T-helper 2 cell treated with Interferon-gamma antibody and Interleukin-4, amounts not matched to agents 5 μg/mL and 100 μg/mL, for 36 hours (primary cell): Measurements from ENCODE around the gene DONSON.
A peak's percentile ranks its signal among the peaks of the same experiment; 100 is the strongest.

Experiments used
- DNase-seq: peaks from one replicate; pipeline ENCODE4 v3.0.0; 2021; ENCODE audit warnings: low spot score
- H3K27ac Mint-ChIP-seq: one replicate; pipeline ENCODE4 v1.8.0; 2021; ENCODE audit warnings: mild to moderate bottlenecking, mixed read lengths
- H3K27me3 Mint-ChIP-seq: one replicate; pipeline ENCODE4 v1.8.0; 2021; ENCODE audit warnings: low read depth, mixed read lengths
- H3K36me3 Mint-ChIP-seq: one replicate; pipeline ENCODE4 v1.8.0; 2021; ENCODE audit warnings: low read depth, mixed read lengths
- H3K4me1 Mint-ChIP-seq: one replicate; pipeline ENCODE4 v1.8.0; 2021; ENCODE audit warnings: low read depth, mixed read lengths
- H3K4me3 Mint-ChIP-seq: one replicate; pipeline ENCODE4 v1.8.0; 2022; ENCODE audit warnings: mild to moderate bottlenecking, moderate library complexity, mixed read lengths
- H3K9me3 Mint-ChIP-seq: one replicate; pipeline ENCODE4 v1.8.0; 2021; ENCODE audit warnings: mixed read lengths

DONSON gene

GRCh38 chr21:33554236-33554981 lies 34.1 kb downstream of the DONSON start:
- H3K27me3 Mint-ChIP-seq: no peaks in the 10 kb centered on the region
- no peak for DNase-seq
- H3K9me3 Mint-ChIP-seq: no peaks in the 10 kb centered on the region
- H3K4me3 Mint-ChIP-seq: peak overlapping the region; percentile 45
- peaks cover 90% of the 10 kb centered on the region for H3K36me3 Mint-ChIP-seq
- H3K4me1 Mint-ChIP-seq: peaks cover 24% of the 10 kb centered on the region
- H3K27ac Mint-ChIP-seq: no peak overlapping the region

- Mint-ChIP-seq H3K36me3 (peaks cover 88% of the 10 kb centered on the region), H3K27me3 (no peaks in the 10 kb centered on the region), H3K4me1 (peaks cover 21% of the 10 kb centered on the region), H3K9me3 (no peaks in the 10 kb centered on the region), H3K27ac (no peak overlapping the region), H3K4me3 (no peak overlapping the region)
- no peak for DNase-seq
Measured at GRCh38 chr21:33552999-33553598, 35.4 kb downstream of the DONSON start.

- DNase-seq: no peak
- Mint-ChIP-seq H3K36me3 (peaks cover 84% of the 10 kb centered on the region), H3K4me3 (no peak overlapping the region), H3K27ac (no peak overlapping the region), H3K4me1 (peaks cover 21% of the 10 kb centered on the region), H3K9me3 (no peaks in the 10 kb centered on the region), H3K27me3 (no peaks in the 10 kb centered on the region)
Measured at GRCh38 chr21:33552093-33552998, 36.1 kb downstream of the DONSON start.

- Mint-ChIP-seq H3K27me3 (no peaks in the 10 kb centered on the region), H3K4me1 (peaks cover 20% of the 10 kb centered on the region), H3K9me3 (no peaks in the 10 kb centered on the region), H3K4me3 (no peak overlapping the region), H3K27ac (no peak overlapping the region), H3K36me3 (peaks cover 82% of the 10 kb centered on the region)
- DNase-seq: no peak
Measured at GRCh38 chr21:33551664-33552063, 36.8 kb downstream of the DONSON start.

GRCh38 chr21:33550772-33551660 lies 37.5 kb downstream of the DONSON start:
- Mint-ChIP-seq H3K9me3 (no peaks in the 10 kb centered on the region), H3K4me1 (peaks cover 19% of the 10 kb centered on the region), H3K27ac (no peak overlapping the region), H3K27me3 (no peaks in the 10 kb centered on the region), H3K4me3 (no peak overlapping the region), H3K36me3 (peaks cover 77% of the 10 kb centered on the region)
- no peak for DNase-seq

- H3K27ac Mint-ChIP-seq: no peak overlapping the region
- peaks cover 19% of the 10 kb centered on the region for H3K4me1 Mint-ChIP-seq
- H3K36me3 Mint-ChIP-seq: peaks cover 73% of the 10 kb centered on the region
- H3K4me3 Mint-ChIP-seq: no peak overlapping the region
- H3K27me3 Mint-ChIP-seq: no peaks in the 10 kb centered on the region
- no peak for DNase-seq
- H3K9me3 Mint-ChIP-seq: no peaks in the 10 kb centered on the region
Measured at GRCh38 chr21:33549848-33550771, 38.4 kb downstream of the DONSON start.

- Mint-ChIP-seq H3K4me3 (no peak overlapping the region), H3K36me3 (peaks cover 61% of the 10 kb centered on the region), H3K4me1 (peaks cover 18% of the 10 kb centered on the region), H3K9me3 (no peaks in the 10 kb centered on the region), H3K27me3 (no peaks in the 10 kb centered on the region), H3K27ac (peak overlapping the region; percentile 41)
- DNase-seq: no peak
Measured at GRCh38 chr21:33546086-33546485, 42.4 kb downstream of the DONSON start.

- Mint-ChIP-seq H3K27me3 (no peaks in the 10 kb centered on the region), H3K4me3 (peak overlapping the region; percentile 98), H3K36me3 (peaks cover 56% of the 10 kb centered on the region), H3K4me1 (peaks cover 27% of the 10 kb centered on the region), H3K27ac (peak overlapping the region; percentile 100), H3K9me3 (no peaks in the 10 kb centered on the region)
- no peak for DNase-seq
Measured at GRCh38 chr21:33544451-33545195, 43.9 kb downstream of the DONSON start.

GRCh38 chr21:33543505-33544129 lies 44.9 kb downstream of the DONSON start:
- peak; percentile 80 for DNase-seq
- Mint-ChIP-seq H3K27me3 (no peaks in the 10 kb centered on the region), H3K27ac (peak overlapping the region; percentile 100), H3K4me1 (peaks cover 30% of the 10 kb centered on the region), H3K4me3 (peak overlapping the region; percentile 98), H3K36me3 (peaks cover 54% of the 10 kb centered on the region), H3K9me3 (no peaks in the 10 kb centered on the region)

- peak; percentile 99 for DNase-seq
- peak within 1 kb of the TSS; percentile 98 for H3K4me3 Mint-ChIP-seq
- no peaks in the 10 kb centered on the region for H3K9me3 Mint-ChIP-seq
- peaks cover 32% of the 10 kb centered on the region for H3K4me1 Mint-ChIP-seq
- H3K27ac Mint-ChIP-seq: peak within 1 kb of the TSS; percentile 100
- no peaks in the 10 kb centered on the region for H3K27me3 Mint-ChIP-seq
- H3K36me3 Mint-ChIP-seq: peaks cover 55% of the 10 kb centered on the region
Measured at GRCh38 chr21:33542640-33543504, 45.6 kb downstream of the DONSON start, which contains the start of gene SON. TSS of gene SON (plus strand) at chr21:33543038. CDS start at chr21:33543093, 55 bp downstream.
